ENCODE measurements around the gene MVB12B.

Gene MVB12B

GRCh38 chr9:126407114-126407870 is 80.7 kb downstream of the MVB12B start:
- no peaks in the 10 kb centered on the region for H3K9me3 Mint-ChIP-seq
- H3K4me3 Mint-ChIP-seq = no peak overlapping the region
- H3K4me1 Mint-ChIP-seq = peaks cover 53% of the 10 kb centered on the region
- no peak overlapping the region for H3K27ac Mint-ChIP-seq
- H3K27me3 Mint-ChIP-seq = no peaks in the 10 kb centered on the region
- no peak for ATAC-seq
- no peak for DNase-seq

- H3K9me3 Mint-ChIP-seq = no peaks in the 10 kb centered on the region
- no peak overlapping the region for H3K4me3 Mint-ChIP-seq
- DNase-seq (no peak), ATAC-seq (no peak)
- peak overlapping the region in 1 of 2 donors; percentile 42 for H3K27ac Mint-ChIP-seq
- H3K4me1 Mint-ChIP-seq = peaks cover 53% of the 10 kb centered on the region
- H3K27me3 Mint-ChIP-seq = no peaks in the 10 kb centered on the region
Observed at GRCh38 chr9:126408004-126408403, 81.4 kb downstream of the MVB12B start.

- DNase-seq (no peak), ATAC-seq (no peak)
- Mint-ChIP-seq H3K4me1 (peaks cover 62% of the 10 kb centered on the region), H3K27ac (no peak overlapping the region), H3K9me3 (no peaks in the 10 kb centered on the region), H3K27me3 (no peaks in the 10 kb centered on the region), H3K4me3 (no peak overlapping the region)
Observed at GRCh38 chr9:126410229-126410628, 83.6 kb downstream of the MVB12B start.

GRCh38 chr9:126411225-126411947 is 84.8 kb downstream of the MVB12B start:
- peak overlapping the region; percentile 62 to 76 for H3K4me3 Mint-ChIP-seq
- H3K4me1 Mint-ChIP-seq = peaks cover 71% of the 10 kb centered on the region
- H3K27me3 Mint-ChIP-seq = no peaks in the 10 kb centered on the region
- H3K9me3 Mint-ChIP-seq = no peaks in the 10 kb centered on the region
- DNase-seq (peak; percentile 40 to 60), ATAC-seq (peak; percentile 95)
- H3K27ac Mint-ChIP-seq = peak overlapping the region; percentile 86 to 95

GRCh38 chr9:126411948-126412284 is 85.3 kb downstream of the MVB12B start:
- H3K27ac Mint-ChIP-seq = peak overlapping the region; percentile 78 to 95
- no peaks in the 10 kb centered on the region for H3K27me3 Mint-ChIP-seq
- H3K9me3 Mint-ChIP-seq = no peaks in the 10 kb centered on the region
- DNase-seq (no peak), ATAC-seq (peak; percentile 44)
- H3K4me1 Mint-ChIP-seq = peaks cover 76% of the 10 kb centered on the region
- peak overlapping the region; percentile 62 to 76 for H3K4me3 Mint-ChIP-seq

GRCh38 chr9:126412905-126413304 is 86.3 kb downstream of the MVB12B start:
- no peak for ATAC-seq
- Mint-ChIP-seq H3K4me3 (peak overlapping the region in 1 of 2 donors; percentile 0), H3K4me1 (peaks cover 85% of the 10 kb centered on the region), H3K27ac (peak overlapping the region in 1 of 2 donors; percentile 78), H3K27me3 (no peaks in the 10 kb centered on the region), H3K9me3 (no peaks in the 10 kb centered on the region)
- no peak for DNase-seq

GRCh38 chr9:126413391-126414068 is 86.9 kb downstream of the MVB12B start:
- no peak for ATAC-seq
- Mint-ChIP-seq H3K27ac (no peak overlapping the region), H3K27me3 (no peaks in the 10 kb centered on the region), H3K4me1 (peaks cover 85% of the 10 kb centered on the region), H3K9me3 (no peaks in the 10 kb centered on the region), H3K4me3 (no peak overlapping the region)
- DNase-seq = no peak

- no peaks in the 10 kb centered on the region for H3K27me3 Mint-ChIP-seq
- no peak overlapping the region for H3K4me3 Mint-ChIP-seq
- peak overlapping the region in 1 of 2 donors; percentile 85 for H3K27ac Mint-ChIP-seq
- H3K4me1 Mint-ChIP-seq = peaks cover 78% of the 10 kb centered on the region
- no peak for DNase-seq
- ATAC-seq = no peak
- no peaks in the 10 kb centered on the region for H3K9me3 Mint-ChIP-seq
Observed at GRCh38 chr9:126415741-126416370, 89.2 kb downstream of the MVB12B start.

GRCh38 chr9:126417043-126417442 is 90.4 kb downstream of the MVB12B start:
- H3K4me3 Mint-ChIP-seq = no peak overlapping the region
- H3K27me3 Mint-ChIP-seq = no peaks in the 10 kb centered on the region
- H3K27ac Mint-ChIP-seq = peak overlapping the region; percentile 96

GRCh38 chr9:126417684-126418083 is 91.1 kb downstream of the MVB12B start:
- Mint-ChIP-seq H3K27me3 (no peaks in the 10 kb centered on the region), H3K9me3 (no peaks in the 10 kb centered on the region), H3K27ac (peak overlapping the region; percentile 19 to 96), H3K4me3 (no peak overlapping the region), H3K4me1 (peaks cover 73% of the 10 kb centered on the region)
- DNase-seq = no peak
- ATAC-seq = no peak

More at GRCh38 chr9:126417043-126417442, 90.4 kb downstream of the MVB12B start:
- DNase-seq (no peak), ATAC-seq (peak; percentile 77)
- H3K9me3 Mint-ChIP-seq = no peaks in the 10 kb centered on the region
- H3K4me1 Mint-ChIP-seq = peaks cover 73% of the 10 kb centered on the region

GRCh38 chr9:126418608-126419007 is 92.0 kb downstream of the MVB12B start:
- peak overlapping the region in 1 of 2 donors; percentile 91 for H3K27ac Mint-ChIP-seq
- H3K4me1 Mint-ChIP-seq = peaks cover 73% of the 10 kb centered on the region
- DNase-seq (no peak), ATAC-seq (no peak)
- no peak overlapping the region for H3K4me3 Mint-ChIP-seq
- H3K9me3 Mint-ChIP-seq = no peaks in the 10 kb centered on the region
- no peaks in the 10 kb centered on the region for H3K27me3 Mint-ChIP-seq

- Mint-ChIP-seq H3K27ac (no peak overlapping the region), H3K9me3 (no peaks in the 10 kb centered on the region), H3K4me1 (peaks cover 75% of the 10 kb centered on the region), H3K4me3 (no peak overlapping the region), H3K27me3 (no peaks in the 10 kb centered on the region)
- ATAC-seq = no peak
- DNase-seq = no peak
Observed at GRCh38 chr9:126419475-126419874, 92.8 kb downstream of the MVB12B start.

GRCh38 chr9:126420135-126420534 is 93.5 kb downstream of the MVB12B start:
- Mint-ChIP-seq H3K4me1 (peaks cover 77% of the 10 kb centered on the region), H3K9me3 (no peaks in the 10 kb centered on the region), H3K27ac (no peak overlapping the region), H3K27me3 (no peaks in the 10 kb centered on the region), H3K4me3 (no peak overlapping the region)
- DNase-seq (no peak), ATAC-seq (no peak)

GRCh38 chr9:126420643-126421564 is 94.3 kb downstream of the MVB12B start:
- Mint-ChIP-seq H3K27ac (no peak overlapping the region), H3K9me3 (no peaks in the 10 kb centered on the region), H3K27me3 (no peaks in the 10 kb centered on the region), H3K4me3 (no peak overlapping the region), H3K4me1 (peaks cover 69% of the 10 kb centered on the region)
- ATAC-seq (no peak), DNase-seq (no peak)
